ENCODE data around the gene MYMX. TPM values are rescaled to one million over a fixed set of nuclear protein-coding genes. Genes with fewer than 3 reads are reported as not detected.

MYMX gene
- total and polyA plus RNA-seq, 2 of the 13 experiments (the other 11 are each of a cell fraction or from before 2014, with no cell fraction given): not detected

DNA sequence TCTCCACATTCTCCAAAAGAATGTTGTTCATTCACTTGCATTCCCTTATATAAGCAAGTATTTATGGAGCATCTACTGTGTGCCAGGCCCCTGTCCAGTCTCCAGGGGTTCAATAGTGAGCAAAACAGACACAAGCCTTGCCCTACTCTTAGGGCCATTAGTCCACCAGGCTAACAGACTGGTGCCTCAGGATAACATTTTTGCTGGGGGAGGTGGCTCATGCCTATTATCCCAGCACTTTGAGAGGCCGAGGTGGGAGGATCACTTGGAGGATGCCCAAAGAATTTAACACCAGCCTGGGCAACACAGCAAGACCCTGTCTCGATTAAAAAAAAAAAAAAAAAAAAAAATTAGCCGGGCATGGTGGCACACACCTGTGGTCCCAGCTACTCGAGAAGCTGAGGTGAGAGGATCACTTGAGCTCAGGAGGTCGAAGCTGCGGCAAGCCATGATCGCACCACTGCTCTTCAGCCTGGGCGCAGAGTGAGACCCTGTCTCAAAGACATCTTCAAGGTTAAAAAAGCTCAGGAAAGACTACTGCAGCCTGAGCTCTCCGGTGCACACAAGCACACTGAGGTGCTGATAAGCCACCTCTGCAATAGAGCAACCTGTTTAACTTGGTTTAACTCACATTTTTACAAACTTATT lies 38.2 kb upstream of the MYMX start:
- H3K4me3 ChIP-seq (replicated peaks in 1 of 3; ENCODE audit: insufficient read depth in 1 of 3, low read depth in 2 of 3, low read length in 3 of 3): no peak overlapping the region
- 45% methylated on average over 9 of the region's 9 CpGs for WGBS (ENCODE audit: low lambda C conversion rate)
- peaks cover 0 to 14% of the 10 kb centered on the region in 2 experiments; a peak in 1 of 5 replicates for H3K27me3 ChIP-seq (ENCODE audit: control insufficient read depth in 1 of 2, insufficient read depth in 2 of 2, low read length in 2 of 2)
- ATAC-seq: peak; percentile 4; the same call in 1 of the 3 replicates
- peak overlapping the region; percentile 25; the same call in 1 of the 2 replicates for H3K4me2 ChIP-seq (ENCODE audit: low read depth, low read length)
- ChIA-PET CTCF (ENCODE audit: low intra/inter-chr PET ratio, low total read pairs) (no interaction called here), POLR2A (interaction anchor here (1.3 to 3.3 kb wide), 5 partner anchors 11 to 68 kb away, joined by 4 to 14 read pairs (median 9); partner anchors contain the start of gene HSP90AB1)
- no peak overlapping the region for H3K9ac ChIP-seq (ENCODE audit: insufficient read depth, low read depth, low read length)
- intact Hi-C loops (cut with micrococcal nuclease; ENCODE audit: unreplicated experiment): no loop called here
- H3K36me3 ChIP-seq (replicated peaks in 1 of 2; ENCODE audit: control insufficient read depth in 1 of 2, insufficient read depth in 2 of 2, low read length in 2 of 2): no peaks in the 10 kb centered on the region
- TF ChIP-seq POGZ (CRISPR knock-in tag; IDR thresholded peaks at IDR 0.05) (no peak), U2AF2 (IDR thresholded peaks at IDR 0.05; ENCODE audit: low read depth, low read length) (no peak), HOXA9 (CRISPR knock-in tag; IDR thresholded peaks at IDR 0.05; ENCODE audit: borderline replicate concordance) (no peak), ZNF3 (CRISPR knock-in tag; IDR thresholded peaks at IDR 0.05) (peak; percentile 31; the same call in 1 of the 2 replicates), ZFX (CRISPR knock-in tag; IDR thresholded peaks at IDR 0.05; ENCODE audit: low read depth) (peak; percentile 11; the same call in 1 of the 2 replicates), ZNF30 (CRISPR knock-in tag; IDR thresholded peaks at IDR 0.05) (no peak), MAFK (conservative IDR thresholded peaks at IDR 0.05 in 1 of 2, IDR thresholded peaks at IDR 0.05 in 1 of 2; ENCODE audit: low read length in 2 of 2) (no peak)
- TF ChIP-seq, protein P1, sequence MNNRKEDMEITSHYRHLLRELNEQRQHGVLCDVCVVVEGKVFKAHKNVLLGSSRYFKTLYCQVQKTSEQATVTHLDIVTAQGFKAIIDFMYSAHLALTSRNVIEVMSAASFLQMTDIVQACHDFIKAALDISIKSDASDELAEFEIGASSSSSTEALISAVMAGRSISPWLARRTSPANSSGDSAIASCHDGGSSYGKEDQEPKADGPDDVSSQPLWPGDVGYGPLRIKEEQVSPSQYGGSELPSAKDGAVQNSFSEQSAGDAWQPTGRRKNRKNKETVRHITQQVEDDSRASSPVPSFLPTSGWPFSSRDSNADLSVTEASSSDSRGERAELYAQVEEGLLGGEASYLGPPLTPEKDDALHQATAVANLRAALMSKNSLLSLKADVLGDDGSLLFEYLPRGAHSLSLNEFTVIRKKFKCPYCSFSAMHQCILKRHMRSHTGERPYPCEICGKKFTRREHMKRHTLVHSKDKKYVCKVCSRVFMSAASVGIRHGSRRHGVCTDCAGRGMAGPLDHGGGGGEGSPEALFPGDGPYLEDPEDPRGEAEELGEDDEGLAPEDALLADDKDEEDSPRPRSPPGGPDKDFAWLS (CRISPR knock-in tag; IDR thresholded peaks at IDR 0.05; ENCODE audit: borderline replicate concordance): no peak
- TF ChIP-seq, protein P2, sequence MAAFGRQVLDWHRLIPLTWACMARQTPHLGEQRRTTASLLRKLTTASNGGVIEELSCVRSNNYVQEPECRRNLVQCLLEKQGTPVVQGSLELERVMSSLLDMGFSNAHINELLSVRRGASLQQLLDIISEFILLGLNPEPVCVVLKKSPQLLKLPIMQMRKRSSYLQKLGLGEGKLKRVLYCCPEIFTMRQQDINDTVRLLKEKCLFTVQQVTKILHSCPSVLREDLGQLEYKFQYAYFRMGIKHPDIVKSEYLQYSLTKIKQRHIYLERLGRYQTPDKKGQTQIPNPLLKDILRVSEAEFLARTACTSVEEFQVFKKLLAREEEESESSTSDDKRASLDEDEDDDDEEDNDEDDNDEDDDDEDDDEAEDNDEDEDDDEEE (CRISPR knock-in tag; IDR thresholded peaks at IDR 0.05): no peak
- H3K79me2 ChIP-seq (ENCODE audit: insufficient read depth, low read length): no peaks in the 10 kb centered on the region
- H3K27ac ChIP-seq (ENCODE audit: extremely low read length, insufficient read depth, low read length): no peak overlapping the region
- no peak overlapping the region for H2AFZ ChIP-seq (ENCODE audit: low read length)
- BruUV-seq (replicated peaks): no TSS peak
- no peak for FAIRE-seq
- peaks cover 59% of the 10 kb centered on the region for H3K4me1 ChIP-seq (ENCODE audit: insufficient read depth, low read length)
- in situ Hi-C loops (cut with HindIII; ENCODE audit: extremely low pct_ligation_motif_present, low pct_unique_long_range_greater_than_20kb): no loop called here
- no peaks in the 10 kb centered on the region for H3K9me3 ChIP-seq (ENCODE audit: low read length)
- DNase-seq (ENCODE audit: low spot score): no peak
- no peaks in the 10 kb centered on the region for H4K20me1 ChIP-seq (ENCODE audit: insufficient read depth, low read length)
